Measurements from ENCODE around the gene ADGB. TPM values are rescaled to one million over a fixed set of nuclear protein-coding genes. Genes with fewer than 3 reads are reported as not detected.
A peak's percentile ranks its signal among the peaks of the same experiment; 100 is the strongest.

Gene ADGB
- total RNA-seq, 4 donors from 2014 or later, result 0.26 to 3.6 (median 0.29) TPM; not detected in 1

DNA sequence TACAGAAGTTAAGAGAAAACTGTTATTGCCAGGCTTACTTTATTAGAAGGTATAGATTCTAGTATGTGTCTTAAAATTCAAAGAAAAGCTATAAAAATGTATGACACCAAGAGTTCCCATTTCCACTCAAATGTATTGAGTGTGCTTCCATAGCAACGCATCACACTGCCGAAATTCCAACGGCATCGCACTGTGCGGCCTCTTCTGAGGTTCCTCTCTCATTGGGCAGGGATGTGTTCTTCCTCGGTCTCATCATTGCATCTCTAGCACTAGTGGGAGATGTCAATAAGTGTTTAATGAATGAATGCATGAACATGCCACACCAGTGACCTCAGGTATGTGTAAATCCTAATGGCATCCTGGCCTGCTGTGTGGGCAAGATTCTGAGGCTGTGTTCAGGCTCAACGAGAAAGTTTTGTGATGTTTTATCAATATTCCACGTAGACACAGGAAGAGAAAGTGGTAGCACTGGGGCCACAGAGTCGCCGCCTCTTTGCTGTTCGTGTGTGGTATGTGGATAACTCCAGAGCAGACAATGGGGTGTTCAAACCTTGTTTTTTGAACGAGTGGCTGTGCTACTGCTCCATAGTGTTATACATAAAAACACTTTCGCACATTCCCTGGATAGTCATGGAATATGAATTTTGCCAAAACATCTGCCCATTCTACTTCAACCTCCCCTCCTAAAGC is 171.6 kb downstream of the ADGB start:
- H3K27ac ChIP-seq, result peak overlapping the region; percentile 36
- H3K36me3 ChIP-seq, result no peaks in the 10 kb centered on the region
- WGBS, result 81% methylated on average over 13 of the region's 13 CpGs
- TF ChIP-seq POLR2AphosphoS5 (IDR thresholded peaks at IDR 0.05) (no peak), CTCF (IDR thresholded peaks at IDR 0.05) (no peak), POLR2A (IDR thresholded peaks at IDR 0.05) (no peak), EP300 (IDR thresholded peaks at IDR 0.05) (no peak)
- H3K4me3 ChIP-seq, result peak overlapping the region; percentile 11
- no peaks in the 10 kb centered on the region for H3K4me1 ChIP-seq
- peak in 1 of 2 donors; percentile 60 for DNase-seq (ENCODE audit: low spot score in 2 of 2)
- H3K27me3 ChIP-seq, result no peaks in the 10 kb centered on the region
- no peaks in the 10 kb centered on the region for H3K9me3 ChIP-seq

DNA sequence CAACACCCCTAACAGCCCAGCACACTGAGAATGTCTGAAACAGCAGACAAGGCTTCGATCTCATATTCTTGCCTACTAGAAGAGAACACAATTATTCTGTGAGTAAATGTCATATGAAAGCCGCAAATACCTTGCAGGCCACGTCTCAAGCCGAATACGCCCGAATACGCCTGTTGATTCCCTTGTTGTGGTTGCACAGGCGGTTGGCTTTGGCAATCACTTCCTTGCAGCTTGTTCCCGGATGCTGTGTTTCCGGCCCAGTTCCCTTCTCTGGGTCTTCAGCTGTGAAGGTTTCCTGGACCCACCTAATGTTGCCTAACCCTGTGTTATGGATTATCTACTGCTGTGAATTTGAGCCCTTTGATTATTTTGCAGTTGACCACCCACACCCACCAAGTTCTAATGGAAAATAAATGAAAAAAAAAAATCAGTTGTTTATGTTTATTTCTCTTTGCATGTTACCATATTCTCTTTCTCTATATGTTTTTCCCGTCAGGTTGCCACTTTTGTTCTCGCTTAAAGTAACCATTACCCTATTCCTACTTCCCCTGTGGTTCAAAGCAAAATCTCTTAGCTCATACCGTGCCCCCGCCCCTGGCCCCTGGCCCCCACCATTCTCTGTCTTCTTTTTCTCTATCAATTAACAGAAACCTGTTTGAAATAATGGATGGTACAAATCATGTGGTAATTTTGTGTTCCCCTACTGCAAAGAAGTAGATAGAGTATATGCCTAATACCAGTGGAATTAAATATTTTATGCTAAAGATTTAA is 172.4 kb downstream of the ADGB start:
- H3K4me1 ChIP-seq, result no peaks in the 10 kb centered on the region
- no peaks in the 10 kb centered on the region for H3K27me3 ChIP-seq
- H3K27ac ChIP-seq, result peak overlapping the region; percentile 36
- TF ChIP-seq POLR2A (IDR thresholded peaks at IDR 0.05) (no peak), POLR2AphosphoS5 (IDR thresholded peaks at IDR 0.05) (no peak)
- no peaks in the 10 kb centered on the region for H3K36me3 ChIP-seq
- WGBS, result 64% methylated on average over 14 of the region's 14 CpGs
- peak in 1 of 2 donors; percentile 80 for DNase-seq (ENCODE audit: low spot score in 2 of 2)
- peak overlapping the region; percentile 11 for H3K4me3 ChIP-seq
- no peaks in the 10 kb centered on the region for H3K9me3 ChIP-seq

DNA sequence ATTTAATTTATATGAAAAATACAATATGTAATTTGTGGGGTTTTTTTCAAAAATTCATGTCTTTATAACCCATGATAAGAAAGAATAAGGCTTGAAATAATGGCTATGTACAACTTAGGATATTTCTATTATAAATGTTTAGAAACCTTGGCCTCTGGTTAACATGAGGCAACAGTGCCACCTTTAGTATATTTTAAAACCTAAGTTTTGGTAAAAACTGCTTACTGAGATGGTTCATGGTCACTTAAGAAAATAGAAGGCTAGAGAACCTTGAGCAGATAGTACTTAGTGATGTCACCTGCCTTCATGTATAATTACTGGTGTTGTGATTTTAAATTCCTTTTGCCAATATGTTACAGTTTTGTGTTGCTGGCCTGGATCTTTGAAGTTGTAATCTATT is 176.4 kb downstream of the ADGB start:
- no peak for DNase-seq (ENCODE audit: low spot score in 2 of 2)
- Histone ChIP-seq H3K9me3 (no peaks in the 10 kb centered on the region), H3K4me1 (no peaks in the 10 kb centered on the region), H3K27me3 (no peaks in the 10 kb centered on the region), H3K36me3 (no peaks in the 10 kb centered on the region), H3K27ac (no peak overlapping the region), H3K4me3 (no peak overlapping the region)
- TF ChIP-seq POLR2AphosphoS5 (IDR thresholded peaks at IDR 0.05) (no peak), CTCF (IDR thresholded peaks at IDR 0.05) (no peak), EP300 (IDR thresholded peaks at IDR 0.05) (no peak)

- TF ChIP-seq CTCF (IDR thresholded peaks at IDR 0.05) (no peak), POLR2AphosphoS5 (IDR thresholded peaks at IDR 0.05) (no peak), POLR2A (IDR thresholded peaks at IDR 0.05) (no peak), EP300 (IDR thresholded peaks at IDR 0.05) (no peak)
- DNase-seq (ENCODE audit: low spot score in 2 of 2), result no peak
- Histone ChIP-seq H3K4me3 (no peak overlapping the region), H3K27ac (no peak overlapping the region), H3K9me3 (no peaks in the 10 kb centered on the region), H3K36me3 (no peaks in the 10 kb centered on the region), H3K27me3 (no peaks in the 10 kb centered on the region), H3K4me1 (no peaks in the 10 kb centered on the region)
- 57% methylated on average over 3 of the region's 3 CpGs for WGBS
Measured at GRCh38 chr6:146781836-146782235, 183.1 kb downstream of the ADGB start.

DNA sequence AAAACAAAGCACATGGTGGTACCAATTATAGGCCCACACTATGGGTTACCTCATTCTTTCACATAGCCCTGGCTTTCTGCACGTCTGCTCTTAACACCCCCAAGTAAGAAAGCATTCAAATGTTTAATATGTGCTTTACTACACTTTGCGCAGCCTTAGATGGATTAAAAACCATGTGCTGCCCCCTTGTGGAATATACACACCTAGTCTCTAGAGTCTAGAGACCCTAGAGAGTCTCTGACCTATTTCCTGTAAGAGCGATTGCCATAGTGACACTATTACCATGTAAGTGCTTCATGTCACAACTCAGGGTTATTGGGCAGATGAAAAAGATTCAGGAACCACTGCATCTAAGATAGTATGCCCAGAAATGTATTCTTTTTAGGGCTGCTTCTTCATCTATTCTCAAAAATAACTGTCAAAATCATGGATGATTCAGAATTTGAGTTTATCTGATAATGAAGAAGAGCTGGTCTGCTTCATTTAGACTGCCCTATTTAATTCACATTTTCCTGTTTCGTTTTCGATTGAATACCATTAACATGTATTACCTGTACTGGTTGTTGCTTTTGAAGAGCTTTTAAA is 186.3 kb downstream of the ADGB start:
- WGBS, result 66% methylated on average over 5 of the region's 5 CpGs
- no peaks in the 10 kb centered on the region for H3K9me3 ChIP-seq
- no peak overlapping the region for H3K4me3 ChIP-seq
- peak in 1 of 2 donors; percentile 8 for TF ChIP-seq CTCF (IDR thresholded peaks at IDR 0.05)
- TF ChIP-seq POLR2AphosphoS5 (IDR thresholded peaks at IDR 0.05), result no peak
- no peak overlapping the region for H3K27ac ChIP-seq
- DNase-seq (ENCODE audit: low spot score in 2 of 2), result no peak
- H3K4me1 ChIP-seq, result no peaks in the 10 kb centered on the region
- no peaks in the 10 kb centered on the region for H3K27me3 ChIP-seq
- H3K36me3 ChIP-seq, result no peaks in the 10 kb centered on the region
